Osteocyte (in vitro differentiated cells): ENCODE data around the gene DGKK. TPM values are rescaled to one million over a fixed set of nuclear protein-coding genes. Genes with fewer than 3 reads are reported as not detected.

Experiments used
- DNase-seq: peaks from one replicate; pipeline ENCODE4 v3.0.0; 2021; ENCODE audit warnings: mixed read lengths; ENCODE audit not compliant: unreplicated experiment; ENCODE audit errors: extremely low spot score
- H3K27ac Mint-ChIP-seq: one replicate; pipeline ENCODE4 v1.8.0; 2021; ENCODE audit warnings: mild to moderate bottlenecking, mixed read lengths; ENCODE audit not compliant: unreplicated experiment
- H3K27me3 Mint-ChIP-seq: one replicate; pipeline ENCODE4 v1.8.0; 2021; ENCODE audit warnings: mixed read lengths; ENCODE audit not compliant: unreplicated experiment
- H3K36me3 Mint-ChIP-seq: one replicate; pipeline ENCODE4 v1.8.0; 2021; ENCODE audit warnings: mixed read lengths; ENCODE audit not compliant: unreplicated experiment
- H3K4me1 Mint-ChIP-seq: one replicate; pipeline ENCODE4 v1.8.0; 2021; ENCODE audit warnings: mixed read lengths; ENCODE audit not compliant: unreplicated experiment
- H3K4me3 Mint-ChIP-seq: one replicate; pipeline ENCODE4 v1.8.0; 2021; ENCODE audit warnings: mild to moderate bottlenecking, moderate library complexity, mixed read lengths; ENCODE audit not compliant: unreplicated experiment
- H3K9me3 Mint-ChIP-seq: one replicate; pipeline ENCODE4 v1.8.0; 2021; ENCODE audit warnings: mixed read lengths; ENCODE audit not compliant: unreplicated experiment
- long read RNA-seq: library from polyadenylated mRNA; unstranded; transcript quantifications from one replicate; pipeline ENCODE4 v2.0.0, GENCODE V29; 2021
- total RNA-seq: library from RNA; stranded (reverse); gene quantifications from 2 replicates; pipeline ENCODE4 v1.2.1, GENCODE V29; 2021
- TF ChIP-seq, protein P1 (sequence below): fragments of 200-600 bp; sonication (generic); IDR thresholded peaks from 2 replicates; pipeline ENCODE4 v1.5.0; 2021; ENCODE audit warnings: antibody characterized with exemption, mild to moderate bottlenecking, moderate library complexity

DGKK gene, protein sequence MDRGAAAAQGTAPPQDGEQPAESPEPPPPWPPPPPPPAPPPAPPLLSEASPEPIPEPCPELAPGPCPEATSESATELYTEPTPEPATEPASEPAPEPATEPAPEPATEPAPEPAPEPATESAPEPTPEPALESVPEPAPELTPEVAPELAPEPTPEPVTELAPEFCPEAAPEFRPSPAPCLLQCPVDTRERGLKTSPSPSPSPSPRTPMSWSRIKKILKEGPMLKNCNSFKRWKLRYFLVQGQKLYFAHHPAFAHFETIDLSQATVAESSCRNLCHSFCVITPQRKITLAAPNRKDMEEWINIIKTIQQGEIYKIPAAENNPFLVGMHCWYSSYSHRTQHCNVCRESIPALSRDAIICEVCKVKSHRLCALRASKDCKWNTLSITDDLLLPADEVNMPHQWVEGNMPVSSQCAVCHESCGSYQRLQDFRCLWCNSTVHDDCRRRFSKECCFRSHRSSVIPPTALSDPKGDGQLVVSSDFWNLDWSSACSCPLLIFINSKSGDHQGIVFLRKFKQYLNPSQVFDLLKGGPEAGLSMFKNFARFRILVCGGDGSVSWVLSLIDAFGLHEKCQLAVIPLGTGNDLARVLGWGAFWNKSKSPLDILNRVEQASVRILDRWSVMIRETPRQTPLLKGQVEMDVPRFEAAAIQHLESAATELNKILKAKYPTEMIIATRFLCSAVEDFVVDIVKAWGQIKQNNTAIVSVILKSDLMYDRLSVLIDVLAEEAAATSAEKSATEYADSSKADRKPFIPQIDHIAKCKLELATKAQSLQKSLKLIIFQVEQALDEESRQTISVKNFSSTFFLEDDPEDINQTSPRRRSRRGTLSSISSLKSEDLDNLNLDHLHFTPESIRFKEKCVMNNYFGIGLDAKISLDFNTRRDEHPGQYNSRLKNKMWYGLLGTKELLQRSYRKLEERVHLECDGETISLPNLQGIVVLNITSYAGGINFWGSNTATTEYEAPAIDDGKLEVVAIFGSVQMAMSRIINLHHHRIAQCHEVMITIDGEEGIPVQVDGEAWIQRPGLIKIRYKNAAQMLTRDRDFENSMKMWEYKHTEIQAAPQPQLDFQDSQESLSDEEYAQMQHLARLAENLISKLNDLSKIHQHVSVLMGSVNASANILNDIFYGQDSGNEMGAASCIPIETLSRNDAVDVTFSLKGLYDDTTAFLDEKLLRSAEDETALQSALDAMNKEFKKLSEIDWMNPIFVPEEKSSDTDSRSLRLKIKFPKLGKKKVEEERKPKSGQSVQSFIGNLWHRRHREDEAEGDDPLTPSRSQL
- not detected in 2 replicates for total RNA-seq
- long read RNA-seq, result 0 reads

DNA sequence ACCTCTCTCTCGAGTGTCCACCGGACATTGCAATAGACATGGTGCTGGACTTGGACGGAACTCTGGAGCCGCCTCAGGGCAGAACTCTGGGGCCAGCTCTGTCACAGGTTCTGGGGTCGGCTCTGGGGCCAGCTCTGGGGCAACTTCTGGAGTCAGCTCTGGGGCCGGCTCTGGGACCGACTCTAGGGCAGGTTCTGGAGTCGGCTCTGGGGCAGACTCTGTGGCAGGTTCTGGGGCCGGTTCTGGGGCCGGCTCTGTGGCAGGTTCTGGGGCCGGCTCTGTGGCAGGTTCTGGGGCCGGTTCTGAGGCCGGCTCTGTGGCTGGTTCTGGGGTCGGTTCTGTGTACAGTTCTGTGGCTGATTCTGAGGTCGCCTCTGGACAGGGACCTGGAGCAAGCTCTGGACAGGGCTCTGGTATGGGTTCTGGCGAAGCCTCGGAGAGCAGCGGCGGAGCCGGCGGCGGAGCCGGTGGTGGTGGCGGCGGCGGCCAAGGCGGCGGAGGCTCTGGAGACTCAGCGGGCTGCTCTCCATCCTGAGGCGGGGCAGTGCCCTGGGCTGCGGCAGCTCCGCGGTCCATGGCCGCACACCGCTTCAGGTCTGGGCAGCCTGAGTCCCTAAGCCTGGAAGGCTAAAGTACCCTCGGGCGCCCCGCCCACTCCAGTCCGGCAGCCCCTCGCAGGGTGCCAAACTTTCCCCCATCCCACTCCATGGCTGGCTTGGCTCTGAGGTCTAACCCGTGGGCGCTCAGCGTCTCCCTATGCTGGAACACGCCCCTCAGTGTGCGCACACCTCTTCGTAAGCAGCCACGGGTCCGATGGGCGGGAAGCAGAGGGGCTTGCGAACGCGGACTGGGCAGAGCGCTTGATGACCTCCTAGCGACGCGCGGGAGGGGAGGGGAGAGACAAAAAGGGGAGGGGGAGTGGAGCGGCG is at the start of gene DGKK:
Gene DGKK (minus strand): TSS at position 723 of the 929 bp plus-strand sequence. CDS start 147 bp downstream, at position 576.
- Mint-ChIP-seq H3K27me3 (peaks cover 48% of the 10 kb centered on the region), H3K4me3 (no peak within 1 kb of the TSS), H3K4me1 (no peaks in the 10 kb centered on the region), H3K36me3 (no peaks in the 10 kb centered on the region), H3K9me3 (no peaks in the 10 kb centered on the region), H3K27ac (no peak within 1 kb of the TSS)
- no peak for DNase-seq
- TF ChIP-seq, protein P1, sequence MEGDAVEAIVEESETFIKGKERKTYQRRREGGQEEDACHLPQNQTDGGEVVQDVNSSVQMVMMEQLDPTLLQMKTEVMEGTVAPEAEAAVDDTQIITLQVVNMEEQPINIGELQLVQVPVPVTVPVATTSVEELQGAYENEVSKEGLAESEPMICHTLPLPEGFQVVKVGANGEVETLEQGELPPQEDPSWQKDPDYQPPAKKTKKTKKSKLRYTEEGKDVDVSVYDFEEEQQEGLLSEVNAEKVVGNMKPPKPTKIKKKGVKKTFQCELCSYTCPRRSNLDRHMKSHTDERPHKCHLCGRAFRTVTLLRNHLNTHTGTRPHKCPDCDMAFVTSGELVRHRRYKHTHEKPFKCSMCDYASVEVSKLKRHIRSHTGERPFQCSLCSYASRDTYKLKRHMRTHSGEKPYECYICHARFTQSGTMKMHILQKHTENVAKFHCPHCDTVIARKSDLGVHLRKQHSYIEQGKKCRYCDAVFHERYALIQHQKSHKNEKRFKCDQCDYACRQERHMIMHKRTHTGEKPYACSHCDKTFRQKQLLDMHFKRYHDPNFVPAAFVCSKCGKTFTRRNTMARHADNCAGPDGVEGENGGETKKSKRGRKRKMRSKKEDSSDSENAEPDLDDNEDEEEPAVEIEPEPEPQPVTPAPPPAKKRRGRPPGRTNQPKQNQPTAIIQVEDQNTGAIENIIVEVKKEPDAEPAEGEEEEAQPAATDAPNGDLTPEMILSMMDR, result no peak

DNA sequence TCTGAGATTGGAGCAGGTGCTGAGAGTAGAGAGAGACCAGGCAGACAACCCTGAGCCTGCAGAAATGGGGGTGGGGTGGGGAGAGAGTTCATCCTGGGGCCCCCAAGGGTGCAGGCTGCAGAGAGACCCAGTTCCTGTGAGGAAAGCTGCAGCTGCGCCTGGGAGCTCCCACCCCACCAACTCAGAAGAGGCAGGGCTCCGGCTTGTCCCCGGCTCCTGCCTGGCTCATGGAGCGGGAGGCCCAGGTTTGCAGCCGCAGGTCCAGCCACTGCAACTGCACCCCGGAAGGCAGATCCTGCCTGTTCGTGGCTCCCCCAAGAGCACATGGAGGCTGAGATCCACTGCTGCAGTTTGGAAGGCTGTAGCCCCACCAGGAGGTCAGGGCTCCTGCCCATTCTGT is 44.2 kb upstream of the DGKK start:
- no peaks in the 10 kb centered on the region for H3K4me1 Mint-ChIP-seq
- H3K4me3 Mint-ChIP-seq, result no peak overlapping the region

DNA sequence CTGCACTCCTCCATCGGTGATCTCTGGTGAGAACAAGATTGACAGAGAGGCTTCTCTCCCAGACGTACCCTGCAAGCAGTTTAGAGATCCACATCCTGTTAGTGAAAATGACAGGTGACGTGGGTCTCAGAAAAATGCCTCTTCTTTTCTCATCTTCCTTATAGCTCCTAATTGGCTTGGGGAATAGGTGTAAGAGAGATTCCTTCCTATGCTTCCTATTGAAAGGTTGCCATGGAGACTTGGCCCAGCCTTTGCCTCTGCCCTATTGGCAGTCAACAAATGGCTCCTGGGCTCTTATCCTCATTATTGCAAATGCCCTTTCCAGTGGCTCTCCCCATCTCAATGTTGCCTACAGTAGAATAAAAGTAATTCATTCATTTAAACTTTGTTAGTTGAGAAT is 26.5 kb upstream of the DGKK start:
- Mint-ChIP-seq H3K27ac (no peak overlapping the region), H3K4me1 (no peaks in the 10 kb centered on the region), H3K9me3 (no peaks in the 10 kb centered on the region), H3K27me3 (no peaks in the 10 kb centered on the region), H3K4me3 (no peak overlapping the region), H3K36me3 (no peaks in the 10 kb centered on the region)
- TF ChIP-seq, protein P1, result no peak
- DNase-seq, result no peak

More for the DNA sequence above, 44.2 kb upstream of the DGKK start:
- Mint-ChIP-seq H3K9me3 (peaks cover 13% of the 10 kb centered on the region), H3K36me3 (no peaks in the 10 kb centered on the region), H3K27me3 (no peaks in the 10 kb centered on the region), H3K27ac (no peak overlapping the region)
- DNase-seq, result no peak
- TF ChIP-seq, protein P1, result no peak

DNA sequence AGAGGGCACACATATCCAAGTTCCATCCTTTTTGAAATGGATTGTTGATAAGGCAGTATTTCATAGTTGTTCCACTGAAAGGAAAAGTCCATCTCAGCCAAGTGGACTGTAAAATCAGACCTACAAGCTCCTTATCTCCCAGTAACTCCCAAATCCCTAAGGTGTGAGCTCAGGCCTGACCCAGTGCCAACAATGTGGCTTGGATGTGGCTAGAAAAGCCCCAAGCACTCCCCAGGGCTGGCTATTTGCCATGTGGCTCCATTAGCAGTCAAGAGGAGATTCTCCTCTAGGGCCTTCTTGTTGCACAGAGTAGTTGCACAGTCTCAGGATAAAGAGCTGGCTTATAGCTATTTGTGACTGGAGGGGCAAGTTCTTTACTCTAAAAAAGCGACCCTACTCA is 25.0 kb upstream of the DGKK start:
- H3K27me3 Mint-ChIP-seq, result no peaks in the 10 kb centered on the region
- no peak overlapping the region for H3K27ac Mint-ChIP-seq
- no peaks in the 10 kb centered on the region for H3K4me1 Mint-ChIP-seq
- H3K4me3 Mint-ChIP-seq, result no peak overlapping the region
- H3K9me3 Mint-ChIP-seq, result no peaks in the 10 kb centered on the region
- H3K36me3 Mint-ChIP-seq, result no peaks in the 10 kb centered on the region
- TF ChIP-seq, protein P1, result no peak
- no peak for DNase-seq
